Endothelial cell (in vitro differentiated cells): ENCODE measurements around the gene APLF. TPM values are rescaled to one million over a fixed set of nuclear protein-coding genes. Genes with fewer than 3 reads are reported as not detected.

Experiments used
- DNase-seq: peaks from one replicate; pipeline ENCODE4 v3.0.0; 2021; ENCODE audit warnings: low spot score
- H3K27ac Mint-ChIP-seq: one replicate; pipeline ENCODE4 v1.8.0; 2021; ENCODE audit warnings: mixed read lengths, inconsistent platforms; ENCODE audit not compliant: unreplicated experiment
- H3K27me3 Mint-ChIP-seq: one replicate; pipeline ENCODE4 v1.8.0; 2021; ENCODE audit warnings: mild to moderate bottlenecking, moderate library complexity, mixed read lengths, inconsistent platforms; ENCODE audit not compliant: unreplicated experiment
- H3K36me3 Mint-ChIP-seq: one replicate; pipeline ENCODE4 v1.8.0; 2021; ENCODE audit warnings: mild to moderate bottlenecking, low read depth, mixed read lengths, inconsistent platforms; ENCODE audit not compliant: unreplicated experiment
- H3K4me1 Mint-ChIP-seq: one replicate; pipeline ENCODE4 v1.8.0; 2021; ENCODE audit warnings: mild to moderate bottlenecking, mixed read lengths, inconsistent platforms; ENCODE audit not compliant: unreplicated experiment
- H3K4me3 Mint-ChIP-seq: one replicate; pipeline ENCODE4 v1.8.0; 2021; ENCODE audit warnings: mild to moderate bottlenecking, mixed read lengths, inconsistent platforms; ENCODE audit not compliant: unreplicated experiment
- H3K9me3 Mint-ChIP-seq: one replicate; pipeline ENCODE4 v1.8.0; 2021; ENCODE audit warnings: mixed read lengths, inconsistent platforms; ENCODE audit not compliant: unreplicated experiment
- total RNA-seq: library from RNA; stranded (reverse); fragmentation: NEBNext Ultra II Directional; extraction: Animal tissue kit (Norgen Biotek cat#: 25700); gene quantifications from one replicate; pipeline ENCODE4 v1.2.1, GENCODE V29; 2021; ENCODE audit not compliant: unreplicated experiment
- TF ChIP-seq, protein P1 (sequence below): fragments of 200-600 bp; sonication (generic); IDR thresholded peaks from one replicate; pipeline ENCODE4 v1.5.0; 2021; ENCODE audit warnings: antibody characterized with exemption; ENCODE audit not compliant: unreplicated experiment

The APLF gene
- total RNA-seq, 1 donor from 2014 or later, result 12.9 TPM

DNA sequence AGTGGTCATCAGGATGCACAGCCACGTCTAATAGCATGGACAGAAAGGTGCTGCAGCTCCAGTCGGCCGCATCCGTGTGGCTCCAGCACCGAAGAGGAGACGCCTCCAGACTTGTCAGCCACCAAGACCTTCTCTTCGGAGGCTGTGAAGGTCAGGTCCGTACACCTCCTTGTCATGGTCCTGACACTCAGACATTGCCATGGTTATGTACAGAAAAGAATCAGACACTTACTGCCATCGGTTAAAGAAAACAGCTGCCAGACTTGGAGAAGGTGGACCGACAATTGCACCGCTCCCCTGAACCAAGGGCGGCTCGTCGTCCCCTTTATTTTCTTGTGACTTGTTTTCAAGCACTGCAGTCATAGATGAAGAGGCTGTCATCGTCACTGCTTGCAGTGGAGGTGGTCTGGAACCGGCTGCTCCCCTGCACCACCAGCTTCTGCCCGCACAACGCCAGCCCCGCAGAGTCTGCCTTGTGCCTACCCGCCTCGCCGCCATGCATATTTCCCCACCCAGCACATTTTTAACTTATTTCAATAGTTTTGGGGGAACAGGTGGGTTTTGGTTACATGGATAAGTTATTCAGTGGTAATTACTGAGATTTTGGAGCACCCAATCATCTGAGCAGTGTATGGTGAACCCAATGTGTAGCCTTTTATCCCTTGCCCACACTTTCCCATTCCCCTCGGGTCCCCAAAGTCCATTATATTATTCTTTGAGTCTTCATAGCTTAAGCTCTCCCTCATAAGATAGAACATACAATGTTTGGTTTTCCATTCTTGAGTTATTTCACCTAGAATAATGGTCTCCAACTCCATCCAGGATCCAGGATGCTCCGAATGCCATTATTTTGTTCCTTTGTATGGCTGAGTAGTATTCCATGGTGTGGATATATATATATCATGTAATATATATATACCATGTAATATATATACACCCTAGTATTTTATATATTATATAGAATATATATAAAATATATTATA lies 18.4 kb upstream of the APLF start:
- no peak overlapping the region for H3K27ac Mint-ChIP-seq
- no peak for DNase-seq
- H3K4me3 Mint-ChIP-seq, result no peak overlapping the region
- TF ChIP-seq, protein P1, sequence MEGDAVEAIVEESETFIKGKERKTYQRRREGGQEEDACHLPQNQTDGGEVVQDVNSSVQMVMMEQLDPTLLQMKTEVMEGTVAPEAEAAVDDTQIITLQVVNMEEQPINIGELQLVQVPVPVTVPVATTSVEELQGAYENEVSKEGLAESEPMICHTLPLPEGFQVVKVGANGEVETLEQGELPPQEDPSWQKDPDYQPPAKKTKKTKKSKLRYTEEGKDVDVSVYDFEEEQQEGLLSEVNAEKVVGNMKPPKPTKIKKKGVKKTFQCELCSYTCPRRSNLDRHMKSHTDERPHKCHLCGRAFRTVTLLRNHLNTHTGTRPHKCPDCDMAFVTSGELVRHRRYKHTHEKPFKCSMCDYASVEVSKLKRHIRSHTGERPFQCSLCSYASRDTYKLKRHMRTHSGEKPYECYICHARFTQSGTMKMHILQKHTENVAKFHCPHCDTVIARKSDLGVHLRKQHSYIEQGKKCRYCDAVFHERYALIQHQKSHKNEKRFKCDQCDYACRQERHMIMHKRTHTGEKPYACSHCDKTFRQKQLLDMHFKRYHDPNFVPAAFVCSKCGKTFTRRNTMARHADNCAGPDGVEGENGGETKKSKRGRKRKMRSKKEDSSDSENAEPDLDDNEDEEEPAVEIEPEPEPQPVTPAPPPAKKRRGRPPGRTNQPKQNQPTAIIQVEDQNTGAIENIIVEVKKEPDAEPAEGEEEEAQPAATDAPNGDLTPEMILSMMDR, result no peak
- H3K9me3 Mint-ChIP-seq, result no peaks in the 10 kb centered on the region
- no peaks in the 10 kb centered on the region for H3K4me1 Mint-ChIP-seq
- H3K27me3 Mint-ChIP-seq, result peaks cover 2% of the 10 kb centered on the region
- no peaks in the 10 kb centered on the region for H3K36me3 Mint-ChIP-seq

DNA sequence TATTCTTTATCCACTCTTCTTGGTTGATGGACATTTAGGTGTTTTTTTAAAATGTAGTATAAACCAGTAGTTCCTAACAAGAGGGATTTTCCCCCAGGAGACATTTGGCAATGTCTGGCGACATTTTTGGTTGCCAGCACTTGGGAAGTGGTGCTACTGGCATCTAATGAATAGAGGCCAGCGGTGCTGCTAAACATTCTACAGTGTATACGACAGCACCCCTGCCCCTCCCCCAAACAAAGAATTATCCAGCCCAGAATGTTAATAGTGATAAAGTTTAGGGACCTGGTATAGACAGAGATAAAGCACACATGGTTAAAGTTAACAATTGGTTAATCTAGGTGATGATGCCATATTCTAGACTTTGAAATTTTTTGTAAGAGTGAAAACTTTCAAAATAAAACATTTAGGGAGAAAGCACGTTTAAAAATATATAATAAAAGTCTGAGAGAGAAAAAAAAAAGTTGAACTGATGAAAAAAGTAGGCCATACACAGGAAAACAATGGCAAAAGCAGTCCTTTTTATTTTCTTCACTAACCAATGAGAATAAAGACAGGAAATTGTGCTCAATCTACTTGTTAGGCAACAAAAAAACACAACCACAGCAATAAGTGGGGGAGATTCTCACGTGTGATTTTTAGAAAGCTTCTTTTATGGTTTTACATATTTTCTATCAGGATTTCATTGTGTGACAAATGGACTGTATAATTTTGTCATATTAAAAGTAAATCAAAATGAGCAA lies 15.1 kb upstream of the APLF start:
- no peaks in the 10 kb centered on the region for H3K9me3 Mint-ChIP-seq
- no peak overlapping the region for H3K27ac Mint-ChIP-seq
- no peaks in the 10 kb centered on the region for H3K36me3 Mint-ChIP-seq
- H3K27me3 Mint-ChIP-seq, result no peaks in the 10 kb centered on the region
- H3K4me1 Mint-ChIP-seq, result no peaks in the 10 kb centered on the region
- no peak for DNase-seq
- TF ChIP-seq, protein P1, result no peak
- no peak overlapping the region for H3K4me3 Mint-ChIP-seq

DNA sequence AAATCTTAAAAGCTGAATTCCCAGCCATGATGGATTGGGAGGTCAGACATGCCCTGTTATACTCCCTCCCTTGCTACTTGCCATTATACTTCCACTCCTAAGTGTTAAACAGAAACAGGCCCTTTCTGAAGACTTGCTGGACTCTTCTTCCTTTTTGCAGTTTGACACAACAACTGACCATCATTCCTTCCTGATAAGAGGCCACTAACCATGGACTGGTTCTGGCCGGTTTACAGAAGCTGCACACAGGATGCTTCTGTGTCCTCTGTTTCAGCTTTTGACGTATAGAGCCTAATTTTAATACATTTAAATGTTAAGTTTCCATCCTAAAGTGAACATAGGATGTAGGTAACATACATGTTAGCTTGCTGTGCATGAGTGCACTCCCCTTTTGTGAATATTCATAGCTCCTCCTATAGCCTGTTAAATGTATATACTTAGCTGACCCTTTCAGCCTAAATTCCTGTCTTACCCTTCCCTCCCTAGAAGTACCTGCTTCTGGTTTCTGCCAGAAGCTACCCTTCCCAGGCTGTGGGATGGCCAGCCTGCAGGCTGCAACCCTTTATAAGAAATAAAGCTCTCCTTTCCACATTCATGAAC lies 13.5 kb upstream of the APLF start:
- H3K9me3 Mint-ChIP-seq, result no peaks in the 10 kb centered on the region
- no peaks in the 10 kb centered on the region for H3K4me1 Mint-ChIP-seq
- H3K27me3 Mint-ChIP-seq, result no peaks in the 10 kb centered on the region
- no peak overlapping the region for H3K4me3 Mint-ChIP-seq
- DNase-seq, result no peak
- no peak overlapping the region for H3K27ac Mint-ChIP-seq
- H3K36me3 Mint-ChIP-seq, result no peaks in the 10 kb centered on the region
- TF ChIP-seq, protein P1, result no peak

DNA sequence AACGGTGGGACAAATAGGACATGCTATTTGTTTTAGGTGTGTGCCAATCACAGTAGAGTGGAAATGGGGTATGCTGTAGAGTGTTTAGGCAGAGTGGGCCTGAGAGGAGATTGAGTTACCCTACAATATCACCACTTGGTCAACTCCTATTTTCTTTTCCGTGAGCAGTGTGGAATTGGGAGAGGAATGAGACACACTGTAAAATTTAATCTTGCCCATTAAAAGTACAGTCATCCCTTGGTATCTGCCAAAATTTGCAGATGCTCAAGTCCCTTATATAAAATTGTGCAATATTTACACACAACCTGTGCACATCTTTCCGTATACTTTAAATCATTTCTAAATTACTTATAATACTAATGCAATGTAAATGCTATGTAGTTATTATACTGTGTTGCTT lies 12.7 kb upstream of the APLF start:
- Mint-ChIP-seq H3K27me3 (no peaks in the 10 kb centered on the region), H3K4me3 (no peak overlapping the region), H3K27ac (no peak overlapping the region), H3K4me1 (no peaks in the 10 kb centered on the region), H3K36me3 (no peaks in the 10 kb centered on the region), H3K9me3 (no peaks in the 10 kb centered on the region)
- DNase-seq, result no peak
- TF ChIP-seq, protein P1, result no peak
